ENCODE results near the gene KDM3B.

GRCh38 chr5:138438003-138438723 lies 85.7 kb downstream of the KDM3B start:
- TF ChIP-seq CTCF (IDR thresholded peaks at IDR 0.05): no peak
- TF ChIP-seq, protein P1, sequence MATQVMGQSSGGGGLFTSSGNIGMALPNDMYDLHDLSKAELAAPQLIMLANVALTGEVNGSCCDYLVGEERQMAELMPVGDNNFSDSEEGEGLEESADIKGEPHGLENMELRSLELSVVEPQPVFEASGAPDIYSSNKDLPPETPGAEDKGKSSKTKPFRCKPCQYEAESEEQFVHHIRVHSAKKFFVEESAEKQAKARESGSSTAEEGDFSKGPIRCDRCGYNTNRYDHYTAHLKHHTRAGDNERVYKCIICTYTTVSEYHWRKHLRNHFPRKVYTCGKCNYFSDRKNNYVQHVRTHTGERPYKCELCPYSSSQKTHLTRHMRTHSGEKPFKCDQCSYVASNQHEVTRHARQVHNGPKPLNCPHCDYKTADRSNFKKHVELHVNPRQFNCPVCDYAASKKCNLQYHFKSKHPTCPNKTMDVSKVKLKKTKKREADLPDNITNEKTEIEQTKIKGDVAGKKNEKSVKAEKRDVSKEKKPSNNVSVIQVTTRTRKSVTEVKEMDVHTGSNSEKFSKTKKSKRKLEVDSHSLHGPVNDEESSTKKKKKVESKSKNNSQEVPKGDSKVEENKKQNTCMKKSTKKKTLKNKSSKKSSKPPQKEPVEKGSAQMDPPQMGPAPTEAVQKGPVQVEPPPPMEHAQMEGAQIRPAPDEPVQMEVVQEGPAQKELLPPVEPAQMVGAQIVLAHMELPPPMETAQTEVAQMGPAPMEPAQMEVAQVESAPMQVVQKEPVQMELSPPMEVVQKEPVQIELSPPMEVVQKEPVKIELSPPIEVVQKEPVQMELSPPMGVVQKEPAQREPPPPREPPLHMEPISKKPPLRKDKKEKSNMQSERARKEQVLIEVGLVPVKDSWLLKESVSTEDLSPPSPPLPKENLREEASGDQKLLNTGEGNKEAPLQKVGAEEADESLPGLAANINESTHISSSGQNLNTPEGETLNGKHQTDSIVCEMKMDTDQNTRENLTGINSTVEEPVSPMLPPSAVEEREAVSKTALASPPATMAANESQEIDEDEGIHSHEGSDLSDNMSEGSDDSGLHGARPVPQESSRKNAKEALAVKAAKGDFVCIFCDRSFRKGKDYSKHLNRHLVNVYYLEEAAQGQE (IDR thresholded peaks at IDR 0.05): no peak
- TF ChIP-seq POLR2A (IDR thresholded peaks at IDR 0.05; ENCODE audit: low read length): no peak
- no peak for TF ChIP-seq EP300 (IDR thresholded peaks at IDR 0.05)
- TF ChIP-seq MYC (IDR thresholded peaks at IDR 0.05; ENCODE audit: borderline replicate concordance, low read length): no peak
- TF ChIP-seq ELK1 (IDR thresholded peaks at IDR 0.05; ENCODE audit: low read depth, low read length): no peak
- TF ChIP-seq NR3C1 (IDR thresholded peaks at IDR 0.05): no peak
- no peak for TF ChIP-seq ZSCAN20 (CRISPR knock-in tag; IDR thresholded peaks at IDR 0.05)
- no peak for TF ChIP-seq BHLHE40 (IDR thresholded peaks at IDR 0.05; ENCODE audit: low read depth, low read length)
- no peak for TF ChIP-seq ESRRA (IDR thresholded peaks at IDR 0.05; ENCODE audit: borderline replicate concordance, low read length)
- TF ChIP-seq GATA3 (IDR thresholded peaks at IDR 0.05; ENCODE audit: borderline replicate concordance): no peak
- no peak for TF ChIP-seq RCOR1 (IDR thresholded peaks at IDR 0.05; ENCODE audit: low read depth, low read length)
